ENCODE data around the gene MFSD12. TPM values are rescaled to one million over a fixed set of nuclear protein-coding genes. Genes with fewer than 3 reads are reported as not detected.
A peak's percentile ranks its signal among the peaks of the same experiment; 100 is the strongest.

MFSD12 gene
- total RNA-seq, 1 experiment from 2014 or later, result 131 TPM

DNA sequence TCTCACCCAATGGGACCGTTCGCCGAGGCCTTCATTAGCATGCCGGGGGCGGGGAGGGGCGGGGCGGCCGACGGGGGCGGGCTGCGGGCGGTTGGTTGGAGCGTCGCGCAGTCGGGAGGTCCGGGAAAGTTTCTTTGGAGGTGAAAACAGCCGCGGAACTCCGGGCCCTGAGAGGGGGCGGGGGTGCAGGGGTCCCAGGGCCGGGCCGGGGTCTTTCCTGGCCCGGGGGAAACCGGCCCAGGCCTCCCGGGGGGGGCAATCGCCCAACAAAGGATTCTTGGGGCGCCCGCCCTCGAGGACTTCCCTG lies 15.4 kb upstream of the MFSD12 start, which contains the start of gene HMG20B (continued):
- TF ChIP-seq ZBTB33 (IDR thresholded peaks at IDR 0.05; ENCODE audit: extremely low read depth, insufficient replicate concordance, low read length), result no peak
- TF ChIP-seq, protein P1, sequence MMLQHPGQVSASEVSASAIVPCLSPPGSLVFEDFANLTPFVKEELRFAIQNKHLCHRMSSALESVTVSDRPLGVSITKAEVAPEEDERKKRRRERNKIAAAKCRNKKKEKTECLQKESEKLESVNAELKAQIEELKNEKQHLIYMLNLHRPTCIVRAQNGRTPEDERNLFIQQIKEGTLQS (IDR thresholded peaks at IDR 0.05), result no peak
- peak; percentile 60; the same call in 1 of the 2 replicates for TF ChIP-seq POLR2AphosphoS5 (IDR thresholded peaks at IDR 0.05; ENCODE audit: low read depth, low read length)

DNA sequence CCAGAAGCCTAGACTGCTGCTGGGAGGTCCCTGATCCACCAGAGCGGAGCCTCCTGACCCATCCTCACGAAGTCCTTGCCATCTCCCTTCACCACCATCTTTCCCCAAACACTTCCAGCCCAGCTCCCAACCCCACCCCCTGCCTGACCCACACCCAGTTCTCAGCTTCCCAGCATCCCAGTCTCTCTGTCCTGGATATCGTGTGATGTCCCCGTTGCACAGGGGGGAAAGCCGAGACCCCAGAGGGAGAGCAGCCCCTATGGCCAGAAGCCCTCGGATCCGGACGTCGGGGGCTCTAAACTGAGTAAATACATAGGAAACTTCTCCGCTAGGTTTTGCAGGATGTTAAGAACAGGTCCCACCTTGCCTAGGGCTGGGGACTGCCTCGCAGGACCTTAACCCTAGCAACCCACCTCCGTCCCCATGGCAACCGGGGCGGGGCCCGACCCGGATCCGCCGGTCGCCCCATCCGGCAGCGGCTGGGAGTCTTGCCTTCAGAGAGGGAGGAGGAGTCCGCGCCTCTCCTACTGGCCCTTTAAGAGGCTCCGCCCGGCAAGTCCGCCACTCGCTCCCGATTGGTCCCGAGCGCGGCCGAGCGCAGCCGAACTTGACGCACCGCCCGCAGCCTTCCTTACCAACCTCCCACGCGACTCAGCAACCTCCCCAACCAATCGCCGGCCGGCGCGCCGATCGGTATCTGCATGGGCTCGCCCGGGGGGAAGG lies 14.9 kb upstream of the MFSD12 start:
- ChIA-PET CTCF (no interaction called here), POLR2A (no interaction called here), RAD21 (ENCODE audit: low non-redundant PET in 1 of 2, low total read pairs in 2 of 2, uncharacterized antibody in 2 of 2, unreplicated experiment in 2 of 2) (no interaction called here)
- Histone ChIP-seq H4K20me1 (ENCODE audit: insufficient read depth) (no peaks in the 10 kb centered on the region; the same call in 1 of the 2 replicates), H3K27ac (ENCODE audit: low read depth, low read length) (peak overlapping the region; percentile 67), H3K9me2 (ENCODE audit: insufficient read depth) (no peaks in the 10 kb centered on the region), H3K4me3 (replicated peaks in 1 of 2; ENCODE audit: low read depth in 1 of 2, low read length in 2 of 2) (peak overlapping the region; percentile 36 to 98), H3K27me3 (ENCODE audit: insufficient read depth, low read length) (no peaks in the 10 kb centered on the region), H2AFZ (ENCODE audit: low read depth, low read length, poor library complexity, severe bottlenecking) (no peak overlapping the region), H3K36me3 (ENCODE audit: control insufficient read depth in 1 of 2, insufficient read depth in 2 of 2, low read length in 2 of 2) (peaks cover 3 to 21% of the 10 kb centered on the region in 2 experiments; a peak in 2 of 4 replicates), H3K9ac (ENCODE audit: low read length) (peak overlapping the region; percentile 100), H3K4me2 (ENCODE audit: low read length) (peak overlapping the region; percentile 68), H3K4me1 (ENCODE audit: control insufficient read depth in 1 of 2, insufficient read depth in 2 of 2, low read length in 2 of 2) (peaks cover 39 to 71% of the 10 kb centered on the region in 2 experiments), H3K9me3 (ENCODE audit: control insufficient read depth in 1 of 2, insufficient read depth in 1 of 2, low read depth in 1 of 2, low read length in 2 of 2) (no peaks in the 10 kb centered on the region), H3K79me2 (ENCODE audit: insufficient read depth, low read length) (peaks cover 24% of the 10 kb centered on the region; the same call in 1 of the 2 replicates)
- ATAC-seq, result peak; percentile 83
- intact Hi-C loops (cut with micrococcal nuclease), result loop anchor here (10.0 kb wide), 1 partner anchor 633 kb away; no protein-coding TSS in a partner anchor
- DNase-seq (ENCODE audit: low read depth, low spot score), result peak; percentile 99
- TF ChIP-seq POLR2AphosphoS5 (IDR thresholded peaks at IDR 0.05; ENCODE audit: low read depth, low read length) (peak; percentile 9; the same call in 1 of the 2 replicates), EGR1 (IDR thresholded peaks at IDR 0.05; ENCODE audit: low read depth) (peak; percentile 94), SP1 (IDR thresholded peaks at IDR 0.05; ENCODE audit: low read depth) (peak; percentile 94), CTCF (IDR thresholded peaks at IDR 0.05 in 2 of 3, conservative IDR thresholded peaks at IDR 0.05 in 1 of 3; ENCODE audit: borderline replicate concordance in 1 of 3, insufficient read depth in 1 of 3, low read depth in 2 of 3, low read length in 2 of 3) (no peak), FOSL1 (IDR thresholded peaks at IDR 0.05; ENCODE audit: low read depth) (no peak)
- TF ChIP-seq, protein P1 (IDR thresholded peaks at IDR 0.05), result no peak
- BruUV-seq (replicated peaks), result TSS peak; percentile 37
